OCI-M2 (cell line): ENCODE data around the gene ASPDH.

Source experiments
- DNase-seq: peaks from one replicate; lab custom pipeline; 2025; ENCODE audit not compliant: unreplicated experiment; lab: John Stamatoyannopoulos, UW

The ASPDH gene

DNA sequence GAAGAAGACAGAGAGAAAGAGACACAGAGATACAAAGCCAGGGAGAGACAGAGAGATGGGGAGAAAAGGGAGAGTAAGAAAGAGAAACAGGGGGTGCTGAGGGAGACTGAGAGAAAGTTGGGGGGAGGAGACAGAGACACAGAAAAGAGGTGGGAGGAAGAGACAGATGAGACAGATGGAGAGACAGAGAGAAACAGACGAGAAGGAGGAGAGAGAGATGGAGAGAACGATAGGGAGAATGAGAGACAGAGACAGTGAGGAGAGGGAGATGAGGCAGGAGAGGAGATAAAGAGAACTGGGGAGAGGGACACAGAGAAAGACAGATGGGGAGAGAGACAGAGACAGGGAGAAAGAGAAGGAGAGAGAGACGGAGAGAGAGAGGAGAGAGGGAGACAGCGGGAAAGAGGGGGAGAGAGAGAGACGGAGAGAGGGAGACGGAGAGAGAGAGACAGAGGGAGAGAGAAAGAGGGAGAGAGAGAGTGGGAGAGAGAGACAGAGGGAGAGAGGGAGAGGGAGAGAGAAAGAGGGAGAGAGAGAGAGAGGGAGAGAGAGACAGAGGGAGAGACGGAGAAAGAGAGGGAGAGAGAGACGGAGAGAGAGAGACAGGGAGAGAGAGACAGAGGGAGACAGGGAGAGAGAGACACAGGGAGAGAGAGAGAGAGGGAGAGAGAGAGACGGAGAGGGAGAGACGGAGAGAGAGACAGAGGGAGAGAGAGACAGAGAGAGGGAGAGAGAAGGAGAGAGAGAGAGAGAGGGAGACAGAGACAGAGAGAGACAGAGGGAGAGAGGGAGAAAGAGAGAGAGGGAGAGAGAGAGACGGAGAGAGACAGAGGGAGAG lies 15.3 kb downstream of the ASPDH start:
- DNase-seq: no peak

DNA sequence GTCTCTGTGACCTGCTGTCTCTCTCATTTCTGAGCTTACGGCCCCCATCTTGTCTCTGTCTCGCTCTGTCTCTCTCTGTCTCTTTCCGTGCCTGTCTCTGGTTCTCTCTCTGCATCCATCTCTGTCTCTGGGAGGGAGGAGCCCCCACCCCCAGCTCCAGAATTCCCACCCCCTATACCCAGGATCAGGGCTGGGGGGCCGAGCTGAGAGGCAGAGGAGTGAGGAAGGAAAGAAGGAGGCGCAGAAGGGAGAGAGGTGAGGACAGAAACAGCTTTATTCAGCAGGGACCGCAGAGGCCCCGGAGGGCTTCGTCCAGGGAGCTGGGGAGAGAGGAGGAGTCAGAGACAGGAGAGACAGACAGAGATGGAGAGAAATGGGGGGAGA lies 16.7 kb downstream of the ASPDH start:
- DNase-seq: no peak

DNA sequence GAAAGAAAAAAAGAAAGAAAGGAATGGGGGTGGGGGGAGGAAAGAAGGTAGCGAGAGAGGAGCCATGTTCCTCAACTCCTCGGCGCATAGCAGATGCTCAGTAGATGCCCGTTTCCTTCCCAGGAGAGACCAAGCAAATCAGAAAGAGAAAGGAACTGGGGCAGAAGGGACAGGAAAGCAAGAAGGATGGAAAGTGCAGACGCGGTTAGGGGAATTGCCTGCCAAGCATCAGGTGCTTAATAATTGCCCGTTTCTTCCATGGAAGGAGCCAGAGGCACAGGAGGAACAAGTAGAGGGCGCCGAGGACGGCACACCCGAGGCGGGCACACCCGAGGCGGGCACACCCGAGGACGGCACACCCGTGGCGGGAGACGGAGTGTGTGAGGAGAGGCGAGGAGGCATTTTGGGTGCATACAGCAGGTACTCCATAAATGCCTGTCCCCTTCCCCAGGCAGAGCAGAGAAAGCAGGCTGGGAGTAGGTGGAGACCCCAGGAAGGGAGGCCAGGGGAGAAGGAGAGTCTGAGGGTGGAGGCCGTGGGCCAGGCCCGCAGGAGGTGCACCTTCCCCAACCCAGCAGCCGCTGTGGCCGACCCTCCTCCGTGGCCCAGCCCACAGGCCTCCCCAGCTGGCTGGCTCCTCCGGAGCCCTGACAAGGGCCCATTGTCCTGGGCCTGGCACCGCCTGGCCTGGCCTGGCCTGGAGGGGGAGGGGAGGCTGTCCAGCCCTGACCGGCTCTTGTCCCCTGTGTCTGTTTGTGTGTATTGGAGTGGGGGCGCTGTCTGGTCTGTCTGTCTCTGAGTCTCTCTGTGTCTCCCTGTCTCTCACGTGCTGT lies 17.3 kb downstream of the ASPDH start:
- no peak for DNase-seq

DNA sequence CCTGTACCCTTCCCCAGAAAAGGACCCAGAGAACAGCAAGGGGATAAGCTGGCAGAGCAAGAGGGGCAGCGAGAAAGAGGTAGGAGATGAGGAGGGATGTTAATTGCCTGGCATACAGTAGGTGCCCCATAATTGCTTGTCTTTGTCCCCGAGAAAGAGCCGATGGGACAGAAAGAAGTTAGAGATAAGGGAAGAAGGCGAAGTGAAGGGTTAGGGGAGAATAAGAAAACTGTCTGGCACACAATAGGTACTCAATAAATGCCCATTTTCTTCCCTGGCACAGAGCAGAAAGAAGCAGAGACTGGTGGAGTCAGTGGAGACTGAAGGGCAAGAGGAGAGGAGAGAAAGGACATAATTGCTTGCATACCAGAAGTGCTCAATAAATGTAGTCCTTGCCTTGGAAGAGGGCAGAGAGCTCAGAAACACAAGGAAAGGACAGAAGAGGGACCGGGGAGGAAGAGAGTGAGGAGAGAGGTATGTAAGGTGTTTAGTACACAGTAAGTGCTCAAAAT lies 18.6 kb downstream of the ASPDH start:
- DNase-seq: no peak

DNA sequence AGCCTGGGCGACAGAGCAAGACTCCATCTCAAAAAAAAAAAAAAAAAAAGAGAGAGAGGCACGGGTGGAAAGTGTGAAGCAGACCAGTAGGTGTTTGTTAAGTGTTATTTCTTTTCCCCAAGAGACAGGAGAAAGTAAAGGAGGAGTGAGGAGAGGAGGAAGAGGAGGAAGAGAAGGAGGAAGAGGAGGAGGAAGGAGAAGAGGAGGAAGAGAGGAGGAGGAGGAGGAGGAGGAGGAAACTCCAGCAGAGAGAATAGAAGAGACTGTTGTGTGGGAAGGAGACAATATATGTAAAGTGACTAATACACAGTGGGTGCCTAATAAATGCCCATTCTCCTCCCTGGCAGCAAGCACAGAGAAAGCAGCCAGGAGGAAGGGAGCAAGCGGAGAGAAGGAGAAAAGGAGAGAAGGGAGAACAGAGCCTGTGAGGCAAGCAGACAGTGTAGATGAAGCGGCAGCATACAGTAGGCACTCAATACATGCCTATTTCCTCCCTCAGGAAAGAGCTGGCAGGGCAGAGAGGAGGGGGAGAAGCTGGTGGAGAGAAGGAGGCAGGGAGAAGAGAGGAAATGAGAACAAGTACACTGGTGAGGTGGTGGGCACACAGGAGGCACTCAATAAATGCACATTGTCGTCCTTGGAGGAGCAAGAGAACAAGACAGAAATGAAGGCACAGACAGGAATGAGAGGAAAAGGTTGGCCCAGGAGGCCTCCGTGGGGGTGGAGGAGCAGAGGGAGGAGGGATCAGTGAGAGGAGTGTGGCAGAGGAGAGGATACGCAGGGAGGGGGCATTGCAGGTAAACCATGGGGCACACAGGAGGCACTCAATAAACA lies 19.3 kb downstream of the ASPDH start:
- DNase-seq: no peak

DNA sequence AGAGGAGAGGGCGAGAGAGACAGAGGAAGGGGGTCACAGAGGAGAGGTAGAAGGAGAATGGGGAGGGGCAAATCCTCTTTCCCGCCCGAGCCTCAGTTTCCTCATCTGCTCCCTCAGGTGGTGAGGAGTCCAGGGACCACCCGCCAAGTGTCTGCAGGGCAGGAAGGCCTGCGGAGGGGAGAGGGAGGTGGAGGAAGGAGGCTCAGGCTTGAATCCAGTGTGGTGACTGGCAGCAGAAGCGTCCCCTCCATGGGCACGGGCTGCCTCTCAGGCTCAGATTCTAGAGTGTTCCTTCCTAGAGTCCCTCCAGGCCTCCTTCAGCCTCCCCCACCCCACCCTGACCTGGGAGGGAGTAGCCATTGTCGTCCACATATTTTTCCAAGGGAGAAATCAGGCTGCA lies 20.5 kb downstream of the ASPDH start:
- no peak for DNase-seq

DNA sequence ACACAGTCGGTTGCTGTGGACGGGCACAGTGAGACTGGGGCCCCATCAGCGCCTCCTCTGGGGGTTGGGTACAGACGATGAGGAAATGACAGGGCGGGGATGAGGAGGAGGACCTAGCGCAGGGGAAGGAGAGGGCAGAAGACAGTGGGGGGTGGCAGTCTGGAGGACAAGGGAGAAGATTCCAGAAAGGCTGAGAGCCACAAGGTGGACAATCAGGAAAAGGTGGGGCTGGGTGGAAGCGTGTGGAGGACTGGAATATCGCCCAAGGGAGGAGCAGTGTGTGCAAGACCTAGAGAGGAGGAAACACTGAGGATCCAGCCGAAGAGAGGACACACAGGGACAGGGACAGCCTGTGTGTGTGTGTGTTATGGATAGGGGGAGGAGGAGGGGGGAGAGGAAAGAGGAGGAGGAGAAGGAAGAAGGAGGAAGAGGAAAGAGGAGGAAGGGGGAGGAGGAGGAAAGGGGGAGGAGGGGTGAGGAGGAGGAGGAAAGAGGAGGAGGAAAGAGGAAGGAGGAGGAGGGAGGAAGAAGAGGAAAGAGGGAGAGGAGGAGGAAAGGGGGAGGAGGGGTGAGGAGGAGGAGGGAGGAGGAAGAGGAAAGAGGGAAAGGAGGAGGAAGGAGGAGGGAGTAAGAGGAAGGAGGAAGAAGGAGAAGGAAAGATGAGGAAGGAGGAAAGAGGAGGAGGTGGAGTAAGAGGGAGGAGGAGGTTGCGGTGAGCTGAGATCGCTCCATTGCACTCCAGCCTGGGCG lies 21.2 kb downstream of the ASPDH start:
- DNase-seq: no peak

DNA sequence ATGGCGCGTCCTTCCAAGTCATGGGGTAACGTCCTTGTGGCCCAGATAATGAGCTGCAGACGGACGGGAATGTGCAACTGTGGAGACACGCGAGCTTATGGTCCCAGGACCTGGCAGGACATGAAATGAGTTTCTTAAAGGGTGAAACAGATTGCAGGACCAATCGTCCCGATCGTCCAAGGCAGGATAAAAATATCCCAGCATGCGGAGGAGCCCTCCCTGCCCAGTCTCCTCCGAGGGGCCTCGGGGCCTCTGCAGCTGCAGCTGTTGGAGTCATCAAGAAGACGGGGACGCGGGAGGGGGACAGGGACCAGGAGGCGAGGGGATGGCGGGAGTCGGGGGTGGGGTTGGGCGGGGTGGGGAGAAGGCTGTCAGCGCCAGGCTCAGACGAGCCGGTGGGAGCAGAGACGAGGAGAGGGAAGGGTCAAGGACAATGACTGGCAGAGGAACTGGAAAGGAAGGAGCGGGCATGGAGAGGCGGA lies 22.7 kb downstream of the ASPDH start:
- DNase-seq: no peak

- DNase-seq: no peak
Observed at GRCh38 chr19:50490411-50490811, 23.3 kb downstream of the ASPDH start.

- no peak for DNase-seq
Observed at GRCh38 chr19:50489461-50490011, 24.2 kb downstream of the ASPDH start.

GRCh38 chr19:50488389-50489194 lies 25.1 kb downstream of the ASPDH start:
- DNase-seq: no peak

GRCh38 chr19:50486823-50487515 lies 26.7 kb downstream of the ASPDH start:
- no peak for DNase-seq

DNA sequence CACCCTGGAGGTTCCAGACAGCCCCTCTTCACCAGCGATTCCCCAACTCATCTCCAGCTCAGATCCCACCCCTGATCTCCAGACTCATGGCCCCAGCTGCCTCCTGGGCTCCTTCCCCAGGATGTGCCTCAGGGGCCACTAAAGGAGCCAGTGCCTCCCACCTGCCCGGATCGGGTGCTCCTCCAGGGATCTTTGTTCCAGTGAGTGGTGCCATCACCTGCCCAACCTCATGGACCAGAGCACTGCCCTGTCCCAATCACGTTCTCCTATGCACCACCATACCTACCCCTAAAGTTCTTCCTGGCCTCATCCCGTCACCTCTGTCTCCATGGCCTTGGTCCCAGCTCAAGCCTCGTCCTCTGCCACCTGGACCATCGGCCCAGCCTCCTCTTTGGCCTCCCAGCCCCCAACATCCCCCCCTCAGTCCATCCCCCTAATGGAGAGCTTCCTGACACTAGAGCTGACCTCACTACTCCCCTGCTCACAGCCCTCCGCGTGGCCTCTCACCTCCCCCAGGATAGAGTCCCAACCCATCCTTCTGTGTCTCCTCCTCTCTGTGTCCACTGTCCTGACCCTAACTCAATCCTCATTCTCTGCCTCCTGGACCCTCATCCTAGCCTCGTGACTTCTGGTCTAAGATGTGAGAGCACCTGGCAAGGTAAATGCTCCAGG lies 28.3 kb downstream of the ASPDH start:
- no peak for DNase-seq

DNA sequence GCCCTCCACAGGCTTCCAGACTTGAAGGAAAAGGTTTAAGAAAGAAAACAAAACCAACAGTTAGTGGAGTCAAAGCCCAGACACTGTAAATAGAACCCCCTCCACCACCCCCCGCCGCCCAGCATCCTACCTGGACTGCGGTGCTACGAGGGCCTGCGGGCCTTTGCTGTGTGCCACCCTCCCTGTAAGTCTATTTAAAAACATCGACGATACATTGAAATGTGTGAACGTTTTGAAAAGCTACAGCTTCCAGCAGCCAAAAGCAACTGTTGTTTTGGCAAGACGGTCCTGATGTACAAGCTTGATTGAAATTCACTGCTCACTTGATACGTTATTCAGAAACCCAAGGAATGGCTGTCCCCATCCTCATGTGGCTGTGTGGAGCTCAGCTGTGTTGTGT lies 30.8 kb downstream of the ASPDH start:
- DNase-seq: no peak

- DNase-seq: no peak
Observed at GRCh38 chr19:50482271-50482855, 31.4 kb downstream of the ASPDH start.

DNA sequence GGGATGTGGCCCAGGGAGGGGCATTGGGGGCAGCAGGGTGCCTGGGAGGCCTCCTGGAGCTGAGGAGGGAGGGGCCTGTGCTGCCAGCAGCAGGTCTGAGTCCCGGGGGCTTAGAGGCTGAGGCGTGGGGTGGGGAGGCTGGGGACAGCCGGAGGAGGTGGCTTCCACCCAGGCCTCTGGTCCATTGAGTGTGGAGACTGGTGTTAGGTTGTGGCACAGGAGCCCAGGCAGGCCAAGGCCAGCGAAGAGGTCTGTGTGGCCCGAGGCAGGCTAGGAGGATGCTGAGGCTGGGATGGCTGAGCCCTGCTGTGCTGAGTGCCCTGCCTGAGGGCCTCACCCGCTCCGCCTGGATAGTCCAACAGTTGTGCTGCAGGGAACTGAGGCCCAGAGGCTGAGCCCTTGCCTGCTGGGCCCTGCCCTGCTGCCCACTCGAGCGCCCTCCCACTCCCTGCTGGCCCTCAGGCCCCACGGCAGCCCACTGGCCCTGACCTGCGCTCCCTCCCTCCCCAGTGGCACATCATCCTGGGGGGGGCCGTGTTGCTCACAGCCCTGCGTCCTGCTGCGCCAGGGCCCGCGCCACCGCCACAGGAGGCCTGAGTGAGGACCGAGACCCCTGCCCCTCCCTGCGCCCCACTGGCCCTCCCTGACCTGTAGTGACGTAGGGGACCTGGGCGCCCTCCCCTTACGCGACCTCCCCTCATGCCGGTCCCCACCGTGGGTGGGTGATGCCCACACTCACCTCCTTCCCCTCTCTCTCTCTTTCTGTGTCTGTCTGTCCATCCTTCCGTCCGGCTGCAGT lies 32.2 kb downstream of the ASPDH start:
- no peak for DNase-seq
